Peyer's patch (tissue), 4 donors: ENCODE data around the gene PLXNC1. TPM values are rescaled to one million over a fixed set of nuclear protein-coding genes. Genes with fewer than 3 reads are reported as not detected.

Experiments used
- DNase-seq, 3 donors: peaks; one replicate each; pipeline ENCODE4 v3.0.0-alpha.2; 2017 to 2019
- H3K27ac ChIP-seq, 4 donors: fragments of 200-600 bp; sonication (generic); one replicate each; pipeline ENCODE4 v1.5.1; 2016 to 2019
- H3K27me3 ChIP-seq, 2 donors: fragments of 200-600 bp; sonication (generic); one replicate each; pipeline ENCODE4 v1.5.1; 2019
- H3K36me3 ChIP-seq, 3 donors: fragments of 200-600 bp; sonication (generic); one replicate each; pipeline ENCODE4 v1.5.1; 2016 to 2019
- H3K4me1 ChIP-seq, 4 donors: fragments of 200-600 bp; sonication (generic); one replicate each; pipeline ENCODE4 v1.5.1; 2016 to 2019
- H3K4me3 ChIP-seq, 4 donors: fragments of 200-600 bp; sonication (generic); 1 replicate in 3 of 4; 2 replicates in 1 of 4; pipeline ENCODE4 v1.5.1; 2016 to 2019; ENCODE audit warnings: mild to moderate bottlenecking in 1 of 4
- H3K9me3 ChIP-seq, 4 donors: fragments of 200-600 bp; sonication (generic); one replicate each; pipeline ENCODE4 v1.5.1; 2016 to 2019; ENCODE audit warnings: mild to moderate bottlenecking in 1 of 4
- CTCF ChIP-seq, 6 experiments: fragments of 450-650 bp in 4 of 6; fragments of 200-600 bp in 2 of 6; sonication (generic) in 1 of 6; IDR thresholded peaks; one replicate each; pipeline ENCODE4 v1.5.1; 2017 to 2019; ENCODE audit warnings: antibody characterized with exemption in 6 of 6, mild to moderate bottlenecking in 3 of 6, moderate library complexity in 1 of 6
- POLR2A ChIP-seq, 2 donors: fragments of 450-650 bp; IDR thresholded peaks; one replicate each; pipeline ENCODE4 v1.5.1; 2017; ENCODE audit warnings: antibody characterized with exemption in 2 of 2, mild to moderate bottlenecking in 2 of 2, moderate library complexity in 2 of 2
- total RNA-seq, 4 donors: library from RNA; depleted of rRNA; stranded (reverse); fragments of >200 nt; gene quantifications; one replicate each; pipeline ENCODE4 v1.1.0, GENCODE V29; 2016

PLXNC1 gene
- total RNA-seq, 4 donors from 2014 or later = 0.88 to 21.5 (median 5.1) TPM

GRCh38 chr12:94162108-94162507 lies 13.7 kb downstream of the PLXNC1 start:
- no peak for DNase-seq
- TF ChIP-seq POLR2A (IDR thresholded peaks at IDR 0.05) (no peak), CTCF (IDR thresholded peaks at IDR 0.05) (no peak)
- no peaks in the 10 kb centered on the region for H3K9me3 ChIP-seq

GRCh38 chr12:94163850-94164249 lies 15.5 kb downstream of the PLXNC1 start:
- Histone ChIP-seq H3K9me3 (no peaks in the 10 kb centered on the region), H3K27ac (no peak overlapping the region), H3K4me3 (no peak overlapping the region), H3K27me3 (no peaks in the 10 kb centered on the region), H3K4me1 (no peaks in the 10 kb centered on the region), H3K36me3 (no peaks in the 10 kb centered on the region)
- TF ChIP-seq POLR2A (IDR thresholded peaks at IDR 0.05) = no peak
- no peak for TF ChIP-seq CTCF (IDR thresholded peaks at IDR 0.05)
- DNase-seq = no peak

More at GRCh38 chr12:94162108-94162507, 13.7 kb downstream of the PLXNC1 start:
- Histone ChIP-seq H3K4me3 (no peak overlapping the region), H3K27me3 (no peaks in the 10 kb centered on the region), H3K36me3 (no peaks in the 10 kb centered on the region), H3K4me1 (no peaks in the 10 kb centered on the region), H3K27ac (no peak overlapping the region)

- TF ChIP-seq POLR2A (IDR thresholded peaks at IDR 0.05) = no peak
- TF ChIP-seq CTCF (IDR thresholded peaks at IDR 0.05) = no peak
- DNase-seq = no peak
- Histone ChIP-seq H3K4me3 (no peak overlapping the region), H3K36me3 (no peaks in the 10 kb centered on the region), H3K4me1 (no peaks in the 10 kb centered on the region), H3K27me3 (no peaks in the 10 kb centered on the region), H3K9me3 (no peaks in the 10 kb centered on the region), H3K27ac (no peak overlapping the region)
Measured at GRCh38 chr12:94165138-94165537, 16.8 kb downstream of the PLXNC1 start.

GRCh38 chr12:94165670-94166364 lies 17.4 kb downstream of the PLXNC1 start:
- no peak for DNase-seq
- no peak overlapping the region for H3K4me3 ChIP-seq
- no peaks in the 10 kb centered on the region for H3K36me3 ChIP-seq

GRCh38 chr12:94167071-94167755 lies 18.8 kb downstream of the PLXNC1 start:
- no peak overlapping the region for H3K27ac ChIP-seq
- H3K27me3 ChIP-seq = no peaks in the 10 kb centered on the region
- H3K9me3 ChIP-seq = no peaks in the 10 kb centered on the region
- TF ChIP-seq CTCF (IDR thresholded peaks at IDR 0.05) = no peak
- TF ChIP-seq POLR2A (IDR thresholded peaks at IDR 0.05) = no peak
- H3K4me1 ChIP-seq = no peaks in the 10 kb centered on the region
- DNase-seq = no peak
- H3K4me3 ChIP-seq = no peak overlapping the region
- H3K36me3 ChIP-seq = no peaks in the 10 kb centered on the region

More at GRCh38 chr12:94165670-94166364, 17.4 kb downstream of the PLXNC1 start:
- Histone ChIP-seq H3K27ac (no peak overlapping the region), H3K9me3 (no peaks in the 10 kb centered on the region), H3K27me3 (no peaks in the 10 kb centered on the region), H3K4me1 (no peaks in the 10 kb centered on the region)
- no peak for TF ChIP-seq CTCF (IDR thresholded peaks at IDR 0.05)
- TF ChIP-seq POLR2A (IDR thresholded peaks at IDR 0.05) = no peak
